ENCODE measurements around the gene SH3RF2. TPM values are rescaled to one million over a fixed set of nuclear protein-coding genes. Genes with fewer than 3 reads are reported as not detected.
"Not testable (repeated sequence)": the region's sequence is repeated elsewhere in the genome, so short reads cannot be mapped to it uniquely, and the experiment has no call there.

The SH3RF2 gene
- total RNA-seq, 1 experiment from 2014 or later: not detected

DNA sequence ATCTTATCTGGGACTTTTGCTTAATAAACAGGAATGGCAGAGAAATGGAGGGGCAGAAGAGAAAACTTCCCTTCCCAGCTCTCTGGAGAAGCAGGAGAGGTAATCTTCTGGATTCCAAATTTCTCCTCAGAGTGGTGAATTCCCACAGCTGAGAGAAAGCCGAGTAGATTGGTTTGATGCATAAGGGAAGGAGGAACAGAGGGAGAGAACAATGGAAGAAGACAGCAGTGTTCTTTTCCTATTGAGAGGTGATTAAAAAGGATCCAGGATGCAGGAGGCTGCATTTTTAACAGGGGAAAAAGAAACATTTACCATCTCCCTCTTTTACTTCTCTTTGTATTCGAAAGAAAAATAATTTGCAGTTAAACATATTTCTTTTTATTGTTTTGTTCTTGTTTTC, 13.1 kb downstream of the SH3RF2 start:
- H3K36me3 ChIP-seq: no peaks in the 10 kb centered on the region
- no peaks in the 10 kb centered on the region for H3K9me3 ChIP-seq (replicated peaks)
- no peak overlapping the region for H3K27ac ChIP-seq
- no peak for DNase-seq
- H3K4me3 ChIP-seq: no peak overlapping the region
- no peaks in the 10 kb centered on the region for H3K4me1 ChIP-seq
- H3K27me3 ChIP-seq: peaks cover 7% of the 10 kb centered on the region; the same call in 1 of the 2 replicates

DNA sequence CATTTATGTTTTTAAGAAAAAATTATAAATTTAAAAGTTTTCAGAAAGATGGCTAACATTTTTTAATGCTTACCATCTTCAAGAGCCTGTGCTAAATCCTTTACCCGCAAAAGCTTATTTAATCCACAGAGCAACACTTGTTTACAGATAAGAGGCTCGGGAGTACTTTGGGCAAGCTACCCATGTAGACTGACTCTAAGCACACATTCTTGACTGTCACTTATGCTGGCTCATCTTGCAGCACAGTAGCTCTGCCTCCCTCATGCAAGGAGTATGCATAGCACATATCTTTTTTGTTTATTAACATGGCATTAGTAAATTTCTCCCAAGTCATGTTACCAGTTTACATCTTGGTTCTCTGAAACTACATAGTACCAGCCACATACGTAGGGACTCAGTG, 14.7 kb downstream of the SH3RF2 start:
- Histone ChIP-seq H3K9me3 (replicated peaks) (no peaks in the 10 kb centered on the region), H3K4me1 (no peaks in the 10 kb centered on the region), H3K27ac (no peak overlapping the region), H3K4me3 (no peak overlapping the region), H3K36me3 (no peaks in the 10 kb centered on the region), H3K27me3 (peaks cover 7% of the 10 kb centered on the region; the same call in 1 of the 2 replicates)
- DNase-seq: no peak

DNA sequence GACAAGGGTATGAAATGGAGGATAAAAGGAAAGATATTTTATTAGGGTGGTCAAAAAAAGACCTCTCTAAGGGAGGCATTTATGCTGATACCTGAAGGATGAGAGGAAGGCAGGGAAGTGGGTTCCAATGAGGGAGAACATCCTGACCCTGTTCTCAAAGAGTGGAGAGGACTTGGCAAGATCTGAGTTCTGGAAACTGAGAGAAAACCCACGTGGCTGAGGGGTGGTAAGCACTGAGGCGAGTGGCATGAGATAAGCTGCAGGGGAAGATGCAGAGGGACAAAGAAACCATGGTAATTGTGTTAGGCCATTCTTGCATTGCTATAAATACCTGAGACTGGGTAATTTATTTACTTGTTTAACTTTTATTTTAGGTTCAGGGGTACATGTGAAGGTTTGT, 16.8 kb downstream of the SH3RF2 start:
- H3K4me1 ChIP-seq: no peaks in the 10 kb centered on the region
- no peaks in the 10 kb centered on the region for H3K9me3 ChIP-seq (replicated peaks)
- H3K27me3 ChIP-seq: peaks cover 7% of the 10 kb centered on the region; the same call in 1 of the 2 replicates
- no peak overlapping the region for H3K27ac ChIP-seq
- H3K36me3 ChIP-seq: no peaks in the 10 kb centered on the region
- no peak for DNase-seq
- no peak overlapping the region for H3K4me3 ChIP-seq

DNA sequence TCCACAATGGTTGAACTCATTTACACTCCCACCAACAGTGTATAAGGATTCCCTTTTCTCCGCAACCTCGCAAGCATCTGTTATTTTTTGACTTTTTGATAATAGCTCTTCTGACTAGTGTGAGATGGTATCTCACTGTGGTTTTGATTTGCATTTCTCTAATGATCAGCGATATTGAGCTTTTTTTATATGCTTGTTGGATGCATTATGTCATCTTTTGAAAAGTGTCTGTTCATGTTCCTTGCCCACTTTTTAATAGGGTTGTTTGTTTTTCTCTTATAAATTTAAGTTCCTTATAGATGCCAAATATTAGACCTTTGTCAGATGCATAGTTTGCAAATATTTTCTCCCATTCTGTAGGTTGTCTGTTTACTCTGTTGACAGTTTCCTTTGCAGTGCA, 17.8 kb downstream of the SH3RF2 start:
- H3K27me3 ChIP-seq; H3K4me1 ChIP-seq; H3K4me3 ChIP-seq; DNase-seq; H3K36me3 ChIP-seq; H3K27ac ChIP-seq; H3K9me3 ChIP-seq (replicated peaks): not testable (repeated sequence)

DNA sequence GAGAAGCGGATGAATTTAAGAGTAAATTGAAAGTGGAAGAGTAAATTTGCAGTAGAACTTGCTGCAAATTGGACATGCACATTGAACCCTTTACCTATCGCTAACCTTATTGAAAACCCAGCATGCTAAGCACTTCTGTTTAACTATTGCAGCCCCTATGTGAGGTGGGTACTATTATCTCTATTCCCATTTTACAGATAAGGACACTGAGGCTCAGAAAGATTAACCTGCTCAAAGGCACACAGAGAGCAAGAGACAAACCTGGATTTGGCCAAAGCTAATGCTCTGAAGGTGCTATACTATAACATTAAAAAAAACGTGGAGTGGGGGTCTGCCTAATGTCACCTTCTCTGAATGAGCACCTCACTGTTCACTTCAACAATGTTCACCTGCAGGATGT, 21.0 kb downstream of the SH3RF2 start:
- no peaks in the 10 kb centered on the region for H3K4me1 ChIP-seq
- no peaks in the 10 kb centered on the region for H3K9me3 ChIP-seq (replicated peaks)
- no peak for DNase-seq
- H3K36me3 ChIP-seq: no peaks in the 10 kb centered on the region
- no peak overlapping the region for H3K4me3 ChIP-seq
- H3K27ac ChIP-seq: no peak overlapping the region
- H3K27me3 ChIP-seq: 0 out of 2 replicates have a peak, but pooled peaks cover 7% of the 10 kb centered on the region

DNA sequence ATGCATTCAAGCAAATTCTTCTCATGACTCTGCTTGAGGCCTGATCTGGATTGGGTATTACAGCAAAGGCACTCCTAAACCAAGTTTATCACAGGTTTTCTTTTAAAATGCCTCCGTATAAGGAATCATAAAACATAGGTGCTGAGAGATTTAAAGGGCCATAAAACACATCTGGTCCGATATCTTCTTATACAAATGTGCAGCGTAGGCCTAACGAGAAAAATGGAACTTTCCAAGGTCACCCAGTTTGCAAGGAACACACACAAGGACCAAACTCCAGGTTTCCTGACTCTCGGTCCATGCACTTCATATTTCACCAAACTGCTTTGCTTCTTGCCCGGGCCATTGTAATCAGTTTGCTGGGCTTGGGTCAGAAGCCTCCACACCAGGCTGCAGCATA, 22.1 kb downstream of the SH3RF2 start:
- Histone ChIP-seq H3K27ac (no peak overlapping the region), H3K4me1 (no peaks in the 10 kb centered on the region), H3K36me3 (no peaks in the 10 kb centered on the region), H3K9me3 (replicated peaks) (no peaks in the 10 kb centered on the region), H3K27me3 (0 out of 2 replicates have a peak, but pooled peaks cover 5% of the 10 kb centered on the region), H3K4me3 (no peak overlapping the region)
- no peak for DNase-seq

DNA sequence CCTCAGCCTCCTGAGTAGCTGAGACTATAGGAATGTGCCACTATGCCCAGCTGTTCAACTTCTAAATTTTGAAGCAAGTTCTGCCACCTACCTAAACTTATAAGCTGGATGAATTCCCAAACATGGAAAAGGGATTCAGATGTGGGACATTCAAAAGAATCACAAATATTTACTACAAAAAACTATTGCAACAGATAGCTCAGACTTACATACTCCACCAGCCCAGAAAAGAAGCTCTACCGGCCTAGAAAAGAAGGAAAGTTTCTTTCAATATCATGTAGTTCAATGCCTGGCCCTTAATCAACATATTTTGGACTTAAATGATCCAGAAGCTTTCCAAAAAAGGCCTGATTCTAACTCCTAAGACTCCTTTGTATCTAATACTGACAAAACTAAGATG, 23.8 kb downstream of the SH3RF2 start:
- DNase-seq: no peak
- Histone ChIP-seq H3K27me3 (no peaks in the 10 kb centered on the region), H3K9me3 (replicated peaks) (no peaks in the 10 kb centered on the region), H3K4me3 (no peak overlapping the region), H3K4me1 (no peaks in the 10 kb centered on the region), H3K36me3 (no peaks in the 10 kb centered on the region), H3K27ac (no peak overlapping the region)

DNA sequence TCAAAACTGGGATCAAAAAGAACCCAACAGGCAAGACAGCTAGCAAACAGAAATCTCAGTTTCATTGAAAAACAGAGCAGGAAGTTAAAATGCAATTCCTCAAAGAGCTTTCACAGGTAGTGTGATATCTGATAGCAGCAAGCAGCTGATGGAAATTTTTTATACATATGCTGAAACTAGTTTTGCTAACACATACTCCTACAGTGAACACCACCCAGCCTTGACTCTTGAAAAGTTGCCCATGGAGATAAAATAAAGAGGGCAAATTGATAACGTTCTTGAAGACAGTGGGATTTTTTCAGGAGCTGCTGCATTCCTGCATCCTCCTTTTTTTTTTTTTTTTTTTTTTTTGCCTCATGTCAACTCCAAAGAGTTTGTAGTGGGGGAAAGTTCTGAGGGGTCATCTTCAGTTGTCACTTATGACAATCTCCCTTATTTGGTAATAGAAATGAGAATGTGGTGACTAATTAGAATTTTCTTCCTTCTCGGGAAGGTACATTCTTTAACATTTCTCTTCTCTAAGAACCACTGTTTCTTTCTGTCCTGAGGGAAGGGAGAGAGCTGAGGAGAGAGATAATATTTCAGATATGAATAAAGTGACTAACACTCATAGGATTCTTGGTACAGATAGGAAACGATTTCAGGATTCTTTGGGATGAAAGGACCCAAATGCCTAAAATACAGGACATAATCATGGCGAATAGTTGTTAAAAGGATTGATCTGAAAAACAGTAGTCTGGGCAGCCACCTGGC, 24.6 kb downstream of the SH3RF2 start:
- Histone ChIP-seq H3K4me1 (no peaks in the 10 kb centered on the region), H3K9me3 (replicated peaks) (no peaks in the 10 kb centered on the region), H3K36me3 (no peaks in the 10 kb centered on the region), H3K4me3 (no peak overlapping the region), H3K27ac (no peak overlapping the region), H3K27me3 (no peaks in the 10 kb centered on the region)
- no peak for DNase-seq

DNA sequence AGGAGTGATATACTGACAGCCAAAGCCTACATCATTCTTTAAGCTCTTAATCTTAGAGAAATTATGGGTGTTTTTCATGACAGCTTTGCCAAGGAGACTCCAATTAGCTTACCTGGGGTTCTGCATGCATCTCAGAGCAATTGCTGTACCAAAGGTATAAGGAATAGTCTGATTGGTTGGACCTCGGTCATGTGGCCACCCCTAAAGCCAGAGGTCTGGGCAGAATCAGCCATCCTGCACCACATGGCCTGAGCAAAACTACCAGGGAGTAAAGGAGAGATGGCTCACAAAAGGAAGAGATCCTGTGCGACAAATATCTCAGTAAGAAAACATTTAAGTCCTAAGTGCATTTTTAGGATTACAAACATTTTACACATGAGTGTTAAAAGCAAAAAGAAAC, 25.6 kb downstream of the SH3RF2 start:
- no peak overlapping the region for H3K27ac ChIP-seq
- H3K27me3 ChIP-seq: no peaks in the 10 kb centered on the region
- DNase-seq: no peak
- no peaks in the 10 kb centered on the region for H3K9me3 ChIP-seq (replicated peaks)
- no peaks in the 10 kb centered on the region for H3K36me3 ChIP-seq
- H3K4me3 ChIP-seq: no peak overlapping the region
- H3K4me1 ChIP-seq: no peaks in the 10 kb centered on the region

DNA sequence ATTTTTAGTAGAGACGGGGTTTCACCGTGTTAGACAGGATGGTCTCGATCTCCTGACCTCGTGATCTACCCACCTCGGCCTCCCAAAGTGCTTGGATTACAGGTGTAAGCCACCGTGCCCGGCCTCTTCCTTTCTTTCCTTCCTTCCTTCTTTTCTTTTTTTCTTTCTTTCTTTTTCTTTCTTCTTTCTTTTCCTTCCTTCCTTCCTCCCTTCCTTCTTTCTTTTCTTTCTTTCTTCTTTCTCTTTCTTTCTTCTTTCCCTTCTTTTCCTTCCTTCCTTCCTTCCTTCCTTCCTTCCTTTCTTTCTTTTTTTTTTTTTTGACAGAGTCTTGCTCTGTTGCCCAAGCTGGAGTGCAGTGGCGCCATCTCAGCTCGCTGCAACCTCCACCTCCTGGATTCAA, 27.6 kb downstream of the SH3RF2 start:
- not testable (repeated sequence) for H3K4me1 ChIP-seq; H3K9me3 ChIP-seq (replicated peaks); H3K27ac ChIP-seq; H3K36me3 ChIP-seq; H3K4me3 ChIP-seq; DNase-seq; H3K27me3 ChIP-seq

DNA sequence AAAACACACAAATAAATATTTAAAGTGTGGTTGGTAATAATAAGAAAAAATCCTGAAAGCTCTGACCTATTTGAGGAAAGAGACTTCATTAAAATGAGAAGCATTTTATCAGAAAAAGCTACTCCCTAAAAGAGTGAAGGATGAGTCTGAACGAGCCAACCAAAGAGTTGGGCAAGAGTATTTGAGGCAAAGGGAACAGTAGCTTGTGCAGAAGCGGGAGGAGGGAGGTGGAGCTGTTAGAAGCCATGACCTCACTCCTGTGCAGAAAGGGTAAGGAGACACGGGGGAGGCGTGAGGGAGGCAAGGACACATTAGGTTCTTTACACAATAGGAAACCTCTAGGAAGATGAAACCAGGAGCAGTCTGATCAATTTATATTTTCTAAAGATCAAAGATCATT, 29.4 kb downstream of the SH3RF2 start:
- Histone ChIP-seq H3K36me3 (no peaks in the 10 kb centered on the region), H3K4me1 (no peaks in the 10 kb centered on the region), H3K27me3 (no peaks in the 10 kb centered on the region), H3K4me3 (no peak overlapping the region), H3K9me3 (replicated peaks) (no peaks in the 10 kb centered on the region), H3K27ac (no peak overlapping the region)
- no peak for DNase-seq

DNA sequence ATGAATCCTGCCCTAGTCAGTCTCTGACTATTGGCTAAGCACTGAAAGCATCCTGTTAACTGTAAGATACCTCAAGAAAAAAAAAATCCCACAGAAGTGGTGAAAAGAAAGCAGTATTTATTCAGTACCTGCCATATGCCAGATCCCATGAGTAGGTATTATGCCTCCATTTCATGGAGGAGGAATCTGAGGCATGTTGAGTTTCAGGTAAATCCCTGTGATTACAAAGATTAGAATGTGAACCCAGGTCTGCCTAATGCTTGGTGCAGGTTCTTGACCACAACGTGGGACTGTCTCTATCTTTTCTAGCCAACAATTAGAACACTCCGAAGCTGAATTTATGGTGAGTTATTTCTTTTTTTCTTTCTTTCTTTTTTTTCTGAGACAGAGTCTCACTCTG, 30.9 kb downstream of the SH3RF2 start:
- Histone ChIP-seq H3K36me3 (no peaks in the 10 kb centered on the region), H3K27me3 (no peaks in the 10 kb centered on the region), H3K4me3 (no peak overlapping the region), H3K4me1 (no peaks in the 10 kb centered on the region), H3K27ac (no peak overlapping the region), H3K9me3 (replicated peaks) (no peaks in the 10 kb centered on the region)
- DNase-seq: no peak

DNA sequence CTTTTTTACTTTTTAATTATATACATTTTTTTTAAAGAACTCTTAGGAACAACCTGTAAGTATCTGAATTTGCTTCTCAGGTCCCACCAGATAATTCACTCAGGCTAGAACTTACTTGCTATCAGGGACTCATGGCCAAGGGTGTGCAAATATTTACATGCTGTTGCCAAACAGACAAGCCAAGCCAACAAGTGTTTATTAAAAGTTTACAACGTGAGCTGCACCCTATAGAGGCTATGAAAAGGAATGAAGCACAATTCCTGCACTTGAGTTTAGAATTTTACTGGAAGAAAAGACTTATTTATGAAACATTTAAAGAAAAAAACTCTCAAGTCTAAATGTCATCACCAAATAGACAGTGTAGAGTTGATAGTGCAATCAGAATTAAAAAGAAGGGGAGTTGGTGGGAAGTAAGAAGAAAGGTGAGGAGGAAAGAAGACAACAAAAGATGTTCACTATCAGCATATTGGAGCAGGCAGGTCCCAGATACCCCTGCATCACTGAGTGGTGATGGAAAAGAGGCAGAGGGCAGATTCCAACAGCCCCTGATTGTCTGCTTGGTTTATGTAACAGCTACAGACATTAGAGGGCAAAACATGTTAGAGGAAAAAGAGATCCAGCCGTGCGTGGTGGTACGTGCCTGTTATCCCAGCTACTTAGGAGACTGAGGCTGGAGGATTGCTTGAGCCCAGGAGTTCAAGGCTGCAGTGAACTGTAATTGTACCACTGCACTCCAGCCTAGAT, 32.8 kb downstream of the SH3RF2 start:
- H3K4me3 ChIP-seq: no peak overlapping the region

DNA sequence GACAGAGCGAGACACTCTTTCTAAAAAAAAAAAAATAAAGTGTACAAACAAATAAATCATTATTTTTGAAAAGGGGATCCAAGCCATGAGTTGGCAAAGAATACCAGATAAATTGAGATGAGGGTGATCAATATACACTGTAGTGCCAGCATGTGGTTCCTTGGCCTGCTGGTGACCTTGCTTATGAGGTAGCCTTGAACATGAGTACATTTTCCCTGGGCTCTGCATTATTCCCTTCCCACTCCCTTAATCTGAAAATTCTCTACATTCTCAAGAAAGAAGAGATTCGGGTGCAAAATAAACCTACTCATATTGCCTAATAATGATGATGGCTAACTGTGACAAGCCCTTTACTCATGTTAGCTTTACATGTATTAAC, 33.3 kb downstream of the SH3RF2 start:
- no peak for DNase-seq
- Histone ChIP-seq H3K4me3 (no peak overlapping the region), H3K27me3 (no peaks in the 10 kb centered on the region), H3K36me3 (no peaks in the 10 kb centered on the region), H3K9me3 (replicated peaks) (no peaks in the 10 kb centered on the region), H3K4me1 (no peaks in the 10 kb centered on the region), H3K27ac (no peak overlapping the region)

More for the DNA sequence above, 32.8 kb downstream of the SH3RF2 start:
- Histone ChIP-seq H3K4me1 (no peaks in the 10 kb centered on the region), H3K9me3 (replicated peaks) (no peaks in the 10 kb centered on the region), H3K27ac (no peak overlapping the region), H3K36me3 (no peaks in the 10 kb centered on the region), H3K27me3 (no peaks in the 10 kb centered on the region)
- DNase-seq: no peak

DNA sequence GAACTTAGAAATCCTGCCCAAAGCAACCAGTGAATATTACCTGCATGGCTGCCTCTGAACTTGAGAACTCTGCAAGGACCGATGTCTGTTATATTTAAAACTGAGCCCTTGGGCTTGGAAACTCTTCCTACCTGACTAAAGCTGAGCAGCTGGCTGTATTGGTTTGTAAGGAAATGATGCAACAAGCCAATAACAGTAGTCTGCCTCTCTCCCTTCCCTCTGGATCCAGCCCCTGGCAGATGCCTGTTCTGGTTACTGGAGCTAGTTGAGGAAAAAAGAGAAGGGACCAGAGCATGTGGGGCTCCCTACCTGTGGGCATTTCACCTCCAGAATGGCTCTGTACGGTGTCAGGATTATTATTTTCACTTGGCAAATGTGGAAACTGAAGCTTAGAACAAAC, 34.7 kb downstream of the SH3RF2 start:
- DNase-seq: no peak

DNA sequence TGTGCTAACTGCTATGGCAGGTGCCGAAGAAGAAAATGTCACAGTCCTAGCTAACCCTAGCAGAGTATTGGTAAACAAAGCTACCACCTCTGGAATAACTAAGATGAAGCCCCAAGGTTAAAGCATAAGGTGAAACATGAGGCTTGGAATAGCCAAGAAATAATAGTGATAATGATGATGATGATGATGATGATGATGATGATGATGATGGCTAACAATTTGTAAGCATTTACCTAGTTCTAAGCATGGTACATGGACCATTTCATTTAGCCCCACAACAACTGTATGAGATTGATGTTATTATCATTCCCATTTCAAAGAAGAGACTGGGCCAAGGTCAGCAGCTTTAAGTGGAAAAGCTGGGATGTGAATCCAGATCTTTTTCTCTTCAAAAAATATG, 35.3 kb downstream of the SH3RF2 start:
- Histone ChIP-seq H3K27ac (no peak overlapping the region), H3K4me1 (no peaks in the 10 kb centered on the region), H3K9me3 (replicated peaks) (no peaks in the 10 kb centered on the region), H3K4me3 (no peak overlapping the region), H3K36me3 (no peaks in the 10 kb centered on the region), H3K27me3 (no peaks in the 10 kb centered on the region)
- no peak for DNase-seq

More for the DNA sequence above, 34.7 kb downstream of the SH3RF2 start:
- no peak overlapping the region for H3K4me3 ChIP-seq
- no peak overlapping the region for H3K27ac ChIP-seq
- H3K9me3 ChIP-seq (replicated peaks): no peaks in the 10 kb centered on the region
- no peaks in the 10 kb centered on the region for H3K4me1 ChIP-seq
- H3K36me3 ChIP-seq: no peaks in the 10 kb centered on the region
- H3K27me3 ChIP-seq: no peaks in the 10 kb centered on the region
